ENCODE measurements around the gene SCGB2B2.
"Not testable (repeated sequence)": the region's sequence is repeated elsewhere in the genome, so short reads cannot be mapped to it uniquely, and the experiment has no call there.

Gene SCGB2B2

DNA sequence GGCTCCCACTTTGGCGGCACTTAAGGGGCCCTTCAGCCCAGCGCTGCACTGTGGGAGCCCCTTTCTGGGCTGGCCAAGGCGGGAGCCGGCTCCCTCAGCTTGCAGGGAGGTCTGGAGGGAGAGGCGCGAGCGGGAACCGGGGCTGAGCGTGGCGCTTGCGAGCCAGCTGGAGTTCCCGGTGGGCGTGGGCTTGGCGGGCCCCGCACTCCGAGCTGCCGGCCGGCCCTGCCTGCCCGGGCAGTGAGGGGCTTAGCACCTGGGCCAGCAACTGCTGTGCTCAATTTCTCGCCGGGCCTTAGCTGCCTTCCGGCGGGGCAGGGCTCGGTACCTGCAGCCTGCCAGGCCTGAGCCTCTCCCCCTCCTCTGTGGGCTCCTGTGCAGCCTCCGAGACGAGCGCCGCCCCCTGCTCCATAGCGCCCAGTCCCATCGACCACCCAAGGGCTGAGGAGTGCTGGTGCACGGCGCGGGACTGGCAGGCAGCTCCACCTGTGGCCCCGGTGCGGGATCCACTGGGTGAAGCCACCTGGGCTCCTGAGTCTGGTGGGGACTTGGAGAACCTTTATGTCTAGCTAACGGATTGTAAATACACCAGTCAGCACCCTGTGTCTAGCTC, 8.8 kb downstream of the SCGB2B2 start:
- not testable (repeated sequence) for DNase-seq

DNA sequence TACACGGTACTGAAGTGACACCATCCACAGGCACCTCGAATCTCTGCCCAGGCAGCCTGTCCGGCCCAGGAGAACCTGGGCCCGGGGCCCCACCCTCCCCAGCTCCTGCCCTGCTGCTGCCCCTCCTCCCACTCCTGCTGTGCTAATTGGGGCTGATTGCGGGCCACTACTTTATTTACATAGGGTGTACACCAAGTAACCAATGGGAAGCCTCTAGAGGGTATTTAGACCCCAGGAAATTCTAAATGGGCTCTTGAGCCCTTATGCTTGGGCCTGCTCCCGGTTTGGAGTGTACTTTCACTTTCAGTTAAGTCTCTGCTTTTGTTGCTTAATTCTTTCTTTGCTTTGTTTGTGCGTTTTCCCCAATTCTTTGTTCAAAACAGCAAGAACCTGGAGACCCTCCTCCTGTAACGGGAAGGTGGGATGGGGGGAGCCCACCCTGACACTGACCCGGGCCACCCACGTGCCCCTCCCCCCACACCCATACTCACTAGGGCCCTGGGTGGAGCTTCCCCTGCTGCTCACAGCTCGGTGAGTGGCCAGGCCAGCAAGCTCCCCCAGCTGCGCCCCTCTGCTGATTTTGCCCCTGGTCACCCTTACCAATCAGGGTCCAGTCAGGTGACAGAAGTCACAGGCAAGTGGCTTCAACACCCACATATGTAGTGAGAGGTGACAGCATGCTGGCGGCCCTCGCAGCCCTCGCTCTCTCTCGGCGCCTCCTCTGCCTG, 9.4 kb downstream of the SCGB2B2 start:
- DNase-seq, result no peak

DNA sequence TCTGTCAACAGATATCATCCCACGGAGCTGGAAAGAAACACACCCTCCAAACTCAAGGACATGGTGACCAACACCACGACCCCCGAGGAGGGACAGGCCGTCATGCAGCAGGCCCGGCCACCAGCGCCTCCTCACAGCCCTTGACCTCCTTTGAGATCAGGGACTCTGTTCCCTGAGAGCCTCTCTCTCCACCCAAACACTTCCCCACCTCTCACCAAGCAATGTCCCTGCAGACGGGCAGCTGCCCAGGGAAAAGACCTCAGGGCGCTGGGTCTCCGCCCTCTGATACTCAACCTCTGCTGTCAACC, 10.0 kb downstream of the SCGB2B2 start:
- DNase-seq, result no peak

DNA sequence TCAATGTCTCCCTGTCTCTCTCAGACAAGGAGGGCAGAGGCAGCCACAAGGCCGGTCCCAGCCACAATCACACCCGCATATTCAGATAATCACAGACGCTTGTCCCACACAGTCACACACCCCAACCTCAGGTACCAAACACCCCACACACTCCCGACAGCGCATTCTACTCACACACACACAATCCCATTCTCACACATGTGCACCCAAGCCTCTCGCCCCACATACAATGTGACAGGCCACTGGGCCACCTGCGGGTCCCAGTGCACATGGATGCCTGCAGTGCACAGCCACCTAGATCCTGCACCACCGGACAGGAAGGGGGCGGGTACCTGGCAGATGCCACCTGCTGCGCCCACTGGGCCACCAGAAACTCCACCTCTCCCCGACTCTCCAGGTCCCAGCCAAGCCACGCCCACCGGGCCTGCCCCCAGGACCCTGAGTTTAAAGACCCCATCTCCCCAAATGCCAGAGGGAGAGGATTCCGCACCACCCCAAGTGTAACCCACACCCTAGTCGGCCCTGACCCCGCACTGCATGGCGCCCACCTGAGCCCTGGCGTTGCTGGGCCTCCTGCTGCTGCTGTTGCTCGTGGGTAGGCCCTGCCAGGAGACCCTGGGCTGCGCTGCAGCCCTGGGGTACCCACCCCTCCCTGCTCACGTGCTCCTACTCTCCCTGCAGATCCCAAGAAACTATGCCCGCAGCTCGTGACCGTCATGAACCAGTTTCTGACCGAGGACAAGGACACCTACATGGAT, 10.6 kb downstream of the SCGB2B2 start:
- no peak for DNase-seq

DNA sequence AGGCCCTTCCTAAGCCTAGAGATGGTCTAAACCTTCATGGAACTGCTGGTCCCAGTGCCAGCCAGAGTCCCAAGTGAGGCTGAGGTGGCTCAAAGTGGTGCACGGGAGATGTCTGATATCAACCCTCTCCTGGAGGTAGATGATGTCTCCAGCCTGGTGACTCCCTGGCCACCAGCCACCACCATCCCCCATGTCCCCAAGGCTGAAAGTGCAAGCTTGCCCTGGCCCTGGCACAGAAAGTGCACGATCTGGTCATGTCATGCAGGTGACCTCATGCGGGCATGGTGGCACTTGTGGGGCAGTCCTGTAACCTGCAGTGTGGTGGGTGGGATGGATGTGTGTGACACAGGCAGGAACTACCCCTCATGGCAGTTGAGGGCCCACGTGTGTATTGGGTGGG, 11.7 kb downstream of the SCGB2B2 start:
- DNase-seq, result not testable (repeated sequence)

DNA sequence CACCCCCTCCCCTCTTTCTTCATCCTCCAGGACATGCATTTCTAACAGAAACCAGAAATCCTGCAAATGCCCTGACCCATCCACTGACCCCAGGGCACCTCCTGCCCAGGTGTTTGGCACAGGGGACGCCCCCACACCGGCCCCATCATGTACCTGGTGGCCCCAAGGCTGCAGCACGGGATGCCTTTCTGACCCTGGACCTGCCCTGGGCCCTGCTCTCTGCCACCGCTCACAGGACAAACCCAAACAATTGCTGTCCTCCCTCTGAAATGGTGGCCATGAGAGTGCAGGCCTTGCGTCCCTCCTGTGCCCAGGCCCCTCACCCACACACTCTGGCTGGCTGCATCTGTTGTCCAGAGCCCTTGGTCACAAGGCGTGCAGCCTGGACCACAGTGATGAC, 12.1 kb downstream of the SCGB2B2 start:
- DNase-seq, result no peak

DNA sequence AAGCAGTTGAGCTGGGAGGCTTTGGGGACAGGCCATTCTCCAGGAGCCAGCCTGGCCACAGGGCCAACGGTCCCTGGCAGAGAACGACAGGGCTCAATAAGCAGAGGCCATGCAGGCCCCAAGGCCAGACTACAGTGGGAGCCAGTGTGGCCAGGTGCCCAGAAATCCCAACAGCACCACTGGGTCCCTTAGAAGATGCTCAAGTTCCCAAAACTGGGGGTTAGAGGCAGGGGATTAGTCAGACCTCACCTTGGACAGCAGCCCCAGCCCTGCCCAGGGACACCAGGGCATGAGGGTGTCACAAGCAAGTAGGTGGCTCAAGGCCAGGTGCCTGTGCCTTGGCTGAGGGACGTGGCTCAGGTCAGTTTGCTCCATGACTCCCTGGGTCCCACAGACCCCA, 12.8 kb downstream of the SCGB2B2 start:
- DNase-seq, result no peak

DNA sequence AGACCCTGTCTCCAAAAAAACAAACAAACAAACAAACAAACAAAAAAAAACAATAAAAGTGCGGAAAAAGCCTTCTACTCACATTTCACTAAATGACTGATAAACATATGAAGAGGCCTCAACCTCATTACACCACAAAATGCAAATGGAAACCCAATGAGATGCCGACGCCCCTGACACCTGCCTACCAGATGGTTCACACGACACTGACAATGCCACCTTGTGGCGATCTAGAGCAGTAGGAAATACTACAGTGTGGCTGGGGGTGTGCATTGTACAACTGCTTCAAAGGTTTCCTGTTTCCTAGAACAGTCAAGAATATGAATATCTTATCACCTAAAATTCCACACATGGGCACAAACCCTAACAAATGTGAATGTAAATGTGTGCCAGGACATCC, 14.0 kb downstream of the SCGB2B2 start:
- DNase-seq, result peak; percentile 59

DNA sequence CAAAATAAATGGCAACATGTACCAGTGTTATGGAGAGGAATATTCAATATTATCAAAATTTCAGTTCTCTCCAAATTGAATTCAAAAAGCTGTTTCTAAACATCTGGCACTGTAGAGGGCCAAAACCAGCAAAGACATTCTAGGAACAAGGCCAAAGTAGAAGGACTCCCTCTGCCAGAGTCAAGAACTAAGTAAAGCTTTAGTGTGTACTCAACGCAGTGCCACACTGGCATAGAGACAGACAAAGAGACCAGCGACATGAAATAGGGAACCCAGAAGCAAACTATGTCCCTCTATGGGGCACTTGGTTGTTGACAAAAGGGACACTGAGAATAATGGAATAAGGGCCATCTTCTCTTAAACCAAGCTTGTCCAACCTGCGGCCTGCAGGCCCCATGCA, 15.6 kb downstream of the SCGB2B2 start:
- no peak for DNase-seq

DNA sequence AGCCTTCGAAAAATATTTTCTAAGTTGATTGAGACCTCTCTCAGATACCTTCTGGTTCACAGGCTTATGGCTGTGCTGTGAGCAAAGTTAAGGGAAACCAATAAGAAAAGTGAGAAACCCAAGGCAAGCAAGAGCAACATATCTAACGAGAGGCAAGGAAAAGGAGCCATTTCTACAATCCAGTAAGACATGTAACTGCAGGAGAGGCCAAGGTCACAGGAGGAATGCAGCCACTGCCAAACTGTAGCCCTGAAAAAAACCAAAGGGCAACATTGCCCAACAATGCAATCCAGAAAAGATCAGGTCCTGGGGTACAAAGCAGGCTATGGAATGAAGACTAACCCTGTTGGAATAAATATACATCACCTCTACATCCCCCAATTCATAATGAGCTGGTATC, 21.3 kb downstream of the SCGB2B2 start:
- no peak for DNase-seq

DNA sequence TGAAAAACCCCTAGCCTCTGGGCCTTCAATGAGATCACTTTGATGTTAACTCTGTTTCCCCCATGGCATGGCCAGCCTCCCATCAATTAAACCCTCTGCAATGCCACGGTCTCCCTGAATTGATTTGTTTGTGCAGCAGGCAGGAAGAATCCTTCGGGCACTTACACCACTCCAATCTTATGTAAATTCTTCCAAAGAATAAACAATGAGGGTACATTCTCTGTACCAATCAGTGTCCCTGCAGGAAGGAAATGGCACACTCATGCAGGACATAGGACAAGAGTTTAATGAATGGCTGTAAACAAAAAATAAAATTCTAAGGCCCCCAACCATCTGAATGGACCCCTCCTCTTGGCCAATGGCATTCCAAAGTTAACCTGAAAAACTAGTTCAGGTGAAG, 22.2 kb downstream of the SCGB2B2 start:
- DNase-seq, result no peak

DNA sequence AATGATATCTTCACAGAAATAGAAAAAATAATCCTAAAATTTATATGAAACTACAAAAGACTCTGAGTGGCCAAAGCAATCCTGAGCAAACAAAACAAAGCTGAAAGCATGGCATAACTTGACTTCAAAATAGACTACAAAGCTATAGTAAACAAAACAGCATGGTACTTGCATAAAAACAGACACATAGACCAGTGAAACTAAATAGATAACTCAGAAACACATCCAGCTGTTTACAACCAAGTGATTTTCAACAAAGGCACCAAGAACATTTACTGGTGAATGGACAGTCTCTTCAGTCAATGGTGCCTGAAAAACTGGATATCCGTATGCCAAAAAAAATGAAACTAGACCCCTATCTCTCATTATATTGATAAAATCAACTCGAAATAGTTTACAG, 25.2 kb downstream of the SCGB2B2 start:
- DNase-seq, result no peak

DNA sequence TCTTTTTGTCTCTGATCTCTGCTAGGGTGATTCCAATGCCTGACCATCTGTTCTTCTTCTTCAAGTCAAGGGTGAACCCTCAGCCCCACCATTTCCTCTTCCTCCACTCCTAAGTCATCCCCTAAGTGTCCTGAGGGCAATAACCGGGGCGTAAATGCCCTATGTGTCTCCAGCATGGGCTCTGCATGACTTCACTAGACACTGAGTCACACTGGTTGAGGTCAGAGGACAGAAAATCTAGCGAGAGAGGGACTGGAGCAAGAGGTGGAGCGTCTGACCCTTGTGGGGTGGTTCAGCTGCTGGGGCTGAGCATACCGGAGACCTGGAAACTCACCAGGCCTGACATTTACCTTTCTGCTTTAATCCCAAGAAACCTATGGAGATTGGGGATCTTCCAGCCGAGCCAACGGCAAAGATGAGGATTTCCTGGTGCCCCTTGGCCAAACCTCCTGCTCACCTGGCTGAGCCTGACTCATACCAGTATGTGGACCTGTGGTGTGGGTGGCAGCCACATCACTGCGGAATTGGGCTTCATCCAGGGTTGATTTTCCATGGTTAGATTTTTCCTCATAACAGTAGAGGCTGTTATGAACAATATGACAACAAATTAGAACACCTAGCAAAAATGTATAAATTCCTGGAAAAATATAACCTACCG, 26.9 kb downstream of the SCGB2B2 start:
- no peak for DNase-seq

DNA sequence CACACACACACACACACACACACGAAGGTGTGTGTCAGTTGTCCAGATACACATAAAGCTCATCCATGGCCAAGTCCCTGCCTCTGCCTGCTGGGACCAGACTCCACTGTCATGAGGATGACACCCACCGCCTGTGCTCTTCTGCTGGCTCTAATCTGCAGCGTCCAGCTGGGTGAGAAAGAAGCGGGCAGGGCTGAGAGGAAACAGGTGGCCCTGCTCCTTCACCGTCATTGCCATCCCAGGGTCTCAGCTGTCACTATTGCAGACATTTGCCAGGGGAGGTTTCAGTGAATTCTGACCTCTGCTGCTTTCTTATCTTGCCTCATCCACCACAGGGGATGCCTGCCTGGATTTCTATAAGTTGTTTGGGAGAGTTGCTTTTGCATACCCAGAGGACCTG, 31.4 kb downstream of the SCGB2B2 start:
- no peak for DNase-seq

DNA sequence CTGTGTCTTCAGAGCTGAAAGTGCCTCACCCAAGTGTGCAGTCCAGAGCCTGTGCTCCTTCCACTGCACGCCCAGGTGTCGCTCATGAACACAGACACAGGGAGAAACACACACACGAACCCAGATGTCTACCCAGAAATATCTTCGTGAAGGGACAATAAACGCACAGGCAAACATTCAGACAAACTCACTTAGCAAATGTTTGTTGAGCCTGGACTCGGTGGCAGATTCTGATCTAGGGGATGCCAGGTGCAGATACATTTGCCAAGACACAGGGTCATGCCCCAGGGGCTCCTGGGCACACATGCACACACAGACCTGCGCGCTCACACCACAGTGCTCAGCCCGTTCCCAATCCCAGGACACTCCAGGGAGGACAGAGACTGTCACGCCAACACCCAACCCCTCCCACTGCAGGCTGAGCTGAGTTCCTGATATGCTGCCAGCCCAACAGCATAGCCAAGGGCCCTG, 31.9 kb downstream of the SCGB2B2 start:
- DNase-seq, result no peak

DNA sequence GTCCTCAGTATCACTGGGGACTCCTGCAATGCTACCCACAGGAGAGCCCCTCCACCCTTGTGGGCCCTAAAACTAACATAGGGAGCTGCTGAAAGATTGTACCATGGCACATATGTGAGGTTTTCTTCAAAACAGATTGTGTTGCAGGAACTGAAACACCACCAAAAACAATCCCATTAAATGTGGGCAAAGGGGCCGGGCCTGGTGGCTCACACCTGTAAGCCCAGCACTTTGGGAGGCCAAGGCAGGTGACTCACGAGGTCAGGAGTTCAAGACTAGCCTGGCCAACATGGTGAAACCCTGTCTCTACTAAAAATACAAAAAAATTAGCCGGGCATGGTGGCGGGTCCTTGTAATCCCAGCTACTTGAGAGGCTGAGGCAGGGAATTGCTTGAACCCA, 34.7 kb downstream of the SCGB2B2 start:
- no peak for DNase-seq

DNA sequence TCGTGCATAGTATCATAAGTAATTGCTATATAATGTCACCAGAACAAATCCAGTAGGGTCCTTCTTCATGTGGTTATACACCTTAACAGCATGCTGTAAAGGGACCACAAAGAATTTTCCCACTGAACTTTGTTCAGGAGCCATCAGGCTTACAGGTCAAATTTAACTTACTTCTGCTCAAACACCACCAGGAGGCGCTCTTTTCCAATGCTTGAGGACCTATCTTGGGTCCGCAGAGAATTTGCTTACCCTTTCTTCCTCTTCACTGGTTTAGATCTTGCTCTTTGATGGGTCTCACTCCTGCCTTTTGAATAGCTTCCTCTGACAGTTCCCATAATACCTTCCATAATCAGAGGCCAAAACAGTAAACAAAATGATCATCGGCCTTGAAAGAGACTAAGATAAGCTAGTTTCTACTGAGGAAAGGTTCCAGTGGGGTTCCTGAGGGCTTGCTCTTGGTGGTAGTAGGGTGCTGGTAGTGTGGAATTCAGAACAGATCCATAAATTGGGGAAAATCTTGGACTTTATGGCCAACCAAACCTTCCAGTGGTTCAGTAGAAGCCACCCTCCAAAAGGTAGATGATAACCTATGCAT, 37.4 kb downstream of the SCGB2B2 start:
- DNase-seq, result peak; percentile 66

DNA sequence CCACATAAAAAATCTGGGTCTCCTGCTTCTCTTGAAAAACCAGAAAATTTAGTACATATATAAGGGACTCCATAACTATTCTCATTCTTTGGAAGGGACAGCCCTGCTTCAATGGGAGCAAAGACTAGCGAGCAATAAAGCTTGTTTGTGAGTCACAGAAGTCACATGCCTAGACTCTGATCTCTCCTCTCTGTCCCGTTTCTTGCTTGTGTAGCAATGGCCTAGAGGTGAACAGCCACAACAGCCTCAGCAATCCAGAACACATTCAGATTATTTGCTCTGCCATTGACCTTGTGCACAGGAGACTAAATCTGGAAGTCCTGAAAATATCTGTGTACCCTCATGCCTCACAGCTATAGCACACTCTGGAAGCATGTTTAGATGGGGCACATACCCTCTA, 43.2 kb downstream of the SCGB2B2 start:
- DNase-seq, result no peak

Measured in CD4-positive, alpha-beta T cell treated with Interleukin-4 for 4 hours (primary cell).